ENCODE results near the gene NOL6.
"Not testable (repeated sequence)": the region's sequence is repeated elsewhere in the genome, so short reads cannot be mapped to it uniquely, and the experiment has no call there.

Gene NOL6

DNA sequence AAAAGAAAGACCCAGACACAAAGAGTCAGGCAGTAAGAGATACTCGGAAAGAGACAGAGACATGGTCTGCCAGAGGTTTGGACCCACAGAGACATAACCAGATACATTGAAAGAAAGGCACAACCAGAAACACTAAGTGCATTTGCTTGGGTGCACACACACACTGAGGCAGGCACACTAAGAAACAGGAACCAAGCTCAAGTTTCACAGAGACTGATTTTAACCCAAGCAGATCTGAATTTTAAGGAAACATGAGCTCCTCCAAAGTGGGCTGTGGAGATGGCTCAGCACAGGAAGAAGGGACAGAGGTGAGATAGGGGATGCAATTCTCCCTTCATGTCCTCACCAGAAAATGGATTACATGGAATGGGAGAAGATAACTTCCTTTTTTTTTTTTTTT, 35.8 kb downstream of the NOL6 start:
- in situ Hi-C loops (cut with MboI; ENCODE audit: low pct_unique_long_range_greater_than_20kb, low sequenced_read_pairs) = no loop called here
- DNase-seq = peak; percentile 76

GRCh38 chr9:33437205-33437604, 36.5 kb downstream of the NOL6 start:
- DNase-seq = no peak
- in situ Hi-C loops (cut with MboI; ENCODE audit: low pct_unique_long_range_greater_than_20kb, low sequenced_read_pairs) = no loop called here

GRCh38 chr9:33436445-33436844, 37.3 kb downstream of the NOL6 start:
- DNase-seq = no peak

GRCh38 chr9:33435821-33436277, 37.9 kb downstream of the NOL6 start:
- in situ Hi-C loops (cut with MboI; ENCODE audit: low pct_unique_long_range_greater_than_20kb, low sequenced_read_pairs) = no loop called here
- DNase-seq = no peak

More at GRCh38 chr9:33436445-33436844, 37.3 kb downstream of the NOL6 start:
- in situ Hi-C loops (cut with MboI; ENCODE audit: low pct_unique_long_range_greater_than_20kb, low sequenced_read_pairs) = no loop called here

- no peak for DNase-seq
- in situ Hi-C loops (cut with MboI; ENCODE audit: low pct_unique_long_range_greater_than_20kb, low sequenced_read_pairs) = no loop called here
Observed at GRCh38 chr9:33434317-33435105, 39.2 kb downstream of the NOL6 start.

DNA sequence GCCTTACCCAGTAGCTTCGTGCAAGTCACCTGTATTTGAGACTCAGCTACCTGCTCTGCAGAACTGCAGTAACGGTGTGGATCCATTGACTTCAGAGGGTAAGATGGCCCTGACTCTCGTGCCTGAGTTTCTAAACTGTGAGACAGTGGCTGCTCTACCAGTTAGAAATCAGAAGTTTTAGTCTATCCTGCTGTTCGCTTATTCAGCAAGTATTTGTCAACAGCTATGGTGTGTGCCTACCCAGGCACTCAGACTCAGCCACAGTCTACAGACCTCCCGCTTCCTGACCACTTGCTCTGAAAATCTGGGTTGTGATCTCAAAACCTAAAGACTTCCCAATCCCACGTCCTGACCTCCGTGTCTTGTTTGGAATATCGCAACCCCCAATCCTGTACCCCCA, 39.9 kb downstream of the NOL6 start:
- DNase-seq = no peak
- in situ Hi-C loops (cut with MboI; ENCODE audit: low pct_unique_long_range_greater_than_20kb, low sequenced_read_pairs) = no loop called here

DNA sequence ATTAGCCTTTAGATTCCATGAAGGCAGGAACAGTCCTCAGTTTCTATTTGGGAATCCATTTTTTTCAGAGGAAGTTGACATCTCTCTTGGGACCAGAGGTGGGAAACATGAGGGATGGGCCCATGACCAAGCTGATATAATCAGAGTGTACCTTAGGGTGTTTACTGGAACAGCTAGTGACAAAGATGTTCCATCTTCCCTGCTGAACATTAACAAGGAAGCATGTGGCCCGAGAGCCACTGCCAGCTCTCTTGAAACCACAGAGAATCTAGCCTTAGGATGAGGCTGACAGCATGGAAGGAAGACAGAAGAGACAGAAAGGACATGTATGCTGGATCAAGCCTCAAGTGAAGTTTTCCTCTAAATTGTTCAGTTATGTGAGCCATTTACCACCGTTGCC, 42.3 kb downstream of the NOL6 start:
- in situ Hi-C loops (cut with MboI; ENCODE audit: low pct_unique_long_range_greater_than_20kb, low sequenced_read_pairs) = no loop called here
- no peak for DNase-seq

DNA sequence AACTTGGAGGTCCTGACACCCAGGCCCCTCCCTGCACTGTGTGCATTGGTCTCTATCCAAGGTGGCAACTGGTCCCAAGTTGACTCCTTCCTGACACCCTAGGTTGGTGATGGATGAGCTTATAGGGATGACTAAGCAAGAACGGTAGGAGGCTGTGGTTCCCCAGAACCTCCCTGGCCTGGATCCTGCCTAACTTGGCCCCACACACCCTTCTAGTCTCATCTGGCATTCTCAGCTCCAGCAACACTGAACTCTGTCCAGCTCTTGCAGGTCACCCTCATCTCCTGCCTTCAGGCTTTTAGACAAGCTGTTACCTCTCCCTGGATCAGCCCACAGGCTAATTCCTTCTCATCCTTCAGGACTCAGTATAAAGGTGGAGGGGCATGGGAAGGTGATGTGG, 42.8 kb downstream of the NOL6 start:
- in situ Hi-C loops (cut with MboI; ENCODE audit: low pct_unique_long_range_greater_than_20kb, low sequenced_read_pairs) = no loop called here
- no peak for DNase-seq

- DNase-seq = peak; percentile 41
- in situ Hi-C loops (cut with MboI; ENCODE audit: low pct_unique_long_range_greater_than_20kb, low sequenced_read_pairs) = no loop called here
Observed at GRCh38 chr9:33429256-33429985, 44.3 kb downstream of the NOL6 start.

DNA sequence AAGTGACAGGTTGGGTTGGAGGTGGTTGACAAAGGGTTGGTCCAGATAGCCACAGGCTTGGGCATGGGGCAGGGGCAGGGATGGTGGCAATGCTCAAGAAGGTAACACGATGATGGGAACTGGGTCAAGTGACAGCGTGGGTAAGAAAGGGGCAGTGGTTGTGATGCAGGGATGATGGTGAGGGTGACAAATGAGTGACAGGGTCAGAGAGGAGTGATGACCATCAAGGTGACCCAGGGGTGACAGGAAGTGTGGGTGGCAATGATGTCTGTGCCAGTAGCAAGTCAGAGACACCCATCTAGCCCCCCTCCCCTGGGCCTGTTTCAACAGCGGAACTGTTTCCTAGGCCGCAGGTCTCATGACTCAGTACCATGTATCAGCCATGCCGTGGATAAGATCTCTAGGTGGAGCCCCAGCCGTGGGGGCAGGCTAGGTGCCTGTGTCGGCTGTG, 46.9 kb downstream of the NOL6 start:
- DNase-seq = no peak
- in situ Hi-C loops (cut with MboI; ENCODE audit: low pct_unique_long_range_greater_than_20kb, low sequenced_read_pairs) = no loop called here

- in situ Hi-C loops (cut with MboI; ENCODE audit: low pct_unique_long_range_greater_than_20kb, low sequenced_read_pairs) = no loop called here
- no peak for DNase-seq
Observed at GRCh38 chr9:33425128-33425533, 48.6 kb downstream of the NOL6 start.

DNA sequence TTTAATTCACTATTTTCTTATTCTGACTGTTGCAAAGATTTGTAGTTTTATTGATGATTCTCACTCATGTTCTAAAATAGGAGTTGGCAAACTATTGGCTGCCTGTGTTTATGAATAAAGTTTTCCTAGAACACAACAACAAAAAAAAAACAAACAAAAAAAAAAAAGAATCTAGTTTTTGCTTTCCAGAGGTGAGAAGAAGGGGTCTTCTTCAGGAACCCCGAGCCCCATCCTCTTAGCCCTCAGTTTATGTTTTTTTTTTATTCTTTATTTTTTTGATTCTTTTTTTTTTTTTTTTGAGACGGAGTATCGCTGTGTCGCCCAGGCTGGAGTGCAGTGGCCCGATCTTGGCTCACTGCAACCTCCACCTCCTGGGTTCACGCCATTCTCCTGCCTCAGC, 49.2 kb downstream of the NOL6 start:
- in situ Hi-C loops (cut with MboI; ENCODE audit: low pct_unique_long_range_greater_than_20kb, low sequenced_read_pairs); DNase-seq: not testable (repeated sequence)

DNA sequence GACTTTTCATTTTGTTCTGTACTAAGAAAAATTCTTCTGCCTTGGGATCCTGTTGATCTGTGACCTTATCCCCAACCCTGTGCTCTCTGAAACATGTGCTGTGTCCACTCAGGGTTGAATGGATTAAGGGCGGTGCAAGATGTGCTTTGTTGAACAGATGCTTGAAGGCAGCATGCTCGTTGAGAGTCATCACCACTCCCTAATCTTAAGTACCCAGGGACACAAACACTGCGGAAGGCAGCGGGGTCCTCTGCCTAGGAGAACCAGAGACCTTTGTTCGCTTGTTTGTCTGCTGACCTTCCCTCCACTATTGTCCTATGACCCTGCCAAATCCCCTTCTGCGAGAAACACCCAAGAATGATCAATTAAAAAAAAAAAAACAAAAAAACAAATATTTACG, 49.7 kb downstream of the NOL6 start:
- in situ Hi-C loops (cut with MboI; ENCODE audit: low pct_unique_long_range_greater_than_20kb, low sequenced_read_pairs); DNase-seq: not testable (repeated sequence)

DNA sequence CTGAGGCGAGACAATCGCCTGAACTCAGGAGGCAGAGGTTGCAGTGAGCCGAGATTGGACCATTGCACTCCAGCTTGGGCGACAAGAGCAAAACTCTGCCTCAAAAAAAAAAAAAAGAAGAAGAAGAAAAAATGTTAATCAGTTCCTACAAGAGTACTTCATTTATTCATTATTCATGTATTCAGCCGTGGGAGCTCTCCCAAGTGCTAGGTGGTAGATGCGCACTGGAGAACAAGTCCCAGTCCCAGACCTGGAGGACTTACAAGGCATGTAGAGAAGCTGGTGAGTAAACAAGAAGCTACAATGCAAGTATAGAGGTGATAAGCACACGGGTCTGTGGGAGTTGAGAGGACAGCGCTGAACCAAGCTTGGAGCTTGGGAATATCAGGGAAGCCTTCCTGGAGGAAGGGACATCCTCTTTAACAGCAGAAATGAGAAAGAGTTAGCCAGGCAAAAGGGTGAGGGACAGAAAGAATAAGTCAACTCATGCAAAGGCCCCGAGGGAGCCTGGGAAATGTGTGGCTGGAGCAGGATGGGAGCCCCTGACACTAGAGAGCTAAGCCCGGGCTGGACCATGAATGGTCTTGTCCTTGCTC, 53.9 kb downstream of the NOL6 start:
- in situ Hi-C loops (cut with MboI; ENCODE audit: low pct_unique_long_range_greater_than_20kb, low sequenced_read_pairs) = no loop called here
- DNase-seq = no peak

GRCh38 chr9:33418090-33418489, 55.6 kb downstream of the NOL6 start:
- in situ Hi-C loops (cut with MboI; ENCODE audit: low pct_unique_long_range_greater_than_20kb, low sequenced_read_pairs) = no loop called here
- DNase-seq = no peak

- in situ Hi-C loops (cut with MboI; ENCODE audit: low pct_unique_long_range_greater_than_20kb, low sequenced_read_pairs) = no loop called here
- no peak for DNase-seq
Observed at GRCh38 chr9:33416996-33417395, 56.7 kb downstream of the NOL6 start.

- in situ Hi-C loops (cut with MboI; ENCODE audit: low pct_unique_long_range_greater_than_20kb, low sequenced_read_pairs) = no loop called here
- DNase-seq = peak; percentile 65
Observed at GRCh38 chr9:33415501-33416038, 58.2 kb downstream of the NOL6 start.

DNA sequence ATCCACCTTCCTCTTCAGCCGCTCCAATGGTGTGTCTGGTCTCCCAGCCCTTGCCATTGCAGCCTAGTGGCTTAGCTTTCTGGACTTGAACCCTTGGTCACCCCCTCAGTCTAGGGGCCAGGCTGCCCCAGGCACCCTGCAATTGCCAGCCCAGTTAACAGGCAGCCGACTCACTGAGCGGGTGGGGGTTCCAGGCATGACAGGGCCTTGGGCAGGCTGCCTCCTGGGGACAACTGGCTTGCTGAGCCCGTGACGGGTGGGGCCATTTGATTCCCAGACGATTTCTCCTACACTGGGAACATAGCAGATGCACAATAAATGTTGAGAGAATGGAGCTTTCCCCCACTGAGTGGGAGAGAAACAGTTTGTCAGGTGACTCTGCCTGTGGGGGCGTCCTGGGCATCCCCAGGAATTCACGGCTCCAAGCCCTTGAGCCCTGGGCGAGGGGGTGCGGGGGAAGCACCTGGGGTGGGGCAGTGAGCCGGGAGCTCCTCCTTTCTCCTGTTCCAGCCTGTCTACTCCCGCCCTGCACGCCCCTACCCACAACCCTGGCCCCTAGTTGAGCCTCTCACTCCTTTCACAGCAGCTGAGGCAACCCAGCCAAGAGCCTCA, 58.7 kb downstream of the NOL6 start:
- DNase-seq = no peak
- in situ Hi-C loops (cut with MboI; ENCODE audit: low pct_unique_long_range_greater_than_20kb, low sequenced_read_pairs) = no loop called here

DNA sequence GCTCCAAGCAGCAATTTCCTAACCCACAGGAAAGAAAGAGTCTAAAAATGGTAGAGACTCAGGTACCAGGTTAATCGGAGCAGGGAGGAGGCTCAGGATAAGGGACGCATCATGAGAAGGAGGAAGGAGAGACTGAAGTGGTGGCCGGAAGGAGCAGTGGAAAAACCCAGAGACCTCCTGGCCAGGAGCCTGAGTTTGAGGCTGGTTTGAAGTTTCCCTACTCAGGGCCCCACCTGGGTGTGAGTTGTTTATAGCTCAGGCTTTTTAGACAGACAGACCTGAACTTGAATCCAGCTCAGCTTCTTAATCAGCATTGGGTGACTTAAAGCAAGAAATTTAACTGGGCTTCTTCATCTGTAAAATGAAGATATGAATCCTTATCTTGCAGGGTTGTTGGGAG, 59.5 kb downstream of the NOL6 start:
- in situ Hi-C loops (cut with MboI; ENCODE audit: low pct_unique_long_range_greater_than_20kb, low sequenced_read_pairs) = no loop called here

More for the DNA sequence above, 59.5 kb downstream of the NOL6 start:
- no peak for DNase-seq
